KOPT-K1 (cell line): ENCODE measurements around the gene SEPSECS.
"Not testable (repeated sequence)": the region's sequence is repeated elsewhere in the genome, so short reads cannot be mapped to it uniquely, and the experiment has no call there.

Experiments used
- H3K27ac ChIP-seq: fragments of 200-600 bp; sonication (generic); 2 replicates; pipeline ENCODE4 v1.5.1; 2016; ENCODE audit warnings: antibody characterized with exemption, mild to moderate bottlenecking, low read depth, low read length; ENCODE audit not compliant: poor library complexity, severe bottlenecking
- H3K36me3 ChIP-seq: fragments of 200-600 bp; sonication (generic); 2 replicates; pipeline ENCODE4 v1.5.1; 2017; ENCODE audit warnings: antibody characterized with exemption, mild to moderate bottlenecking, low read length, moderate library complexity; ENCODE audit not compliant: insufficient read depth
- H3K9me3 ChIP-seq: fragments of 200-600 bp; sonication (generic); 2 replicates; pipeline ENCODE4 v1.5.1; 2017; ENCODE audit warnings: antibody characterized with exemption, low read length, mild to moderate bottlenecking; ENCODE audit not compliant: insufficient read depth, poor library complexity, severe bottlenecking

Gene SEPSECS

DNA sequence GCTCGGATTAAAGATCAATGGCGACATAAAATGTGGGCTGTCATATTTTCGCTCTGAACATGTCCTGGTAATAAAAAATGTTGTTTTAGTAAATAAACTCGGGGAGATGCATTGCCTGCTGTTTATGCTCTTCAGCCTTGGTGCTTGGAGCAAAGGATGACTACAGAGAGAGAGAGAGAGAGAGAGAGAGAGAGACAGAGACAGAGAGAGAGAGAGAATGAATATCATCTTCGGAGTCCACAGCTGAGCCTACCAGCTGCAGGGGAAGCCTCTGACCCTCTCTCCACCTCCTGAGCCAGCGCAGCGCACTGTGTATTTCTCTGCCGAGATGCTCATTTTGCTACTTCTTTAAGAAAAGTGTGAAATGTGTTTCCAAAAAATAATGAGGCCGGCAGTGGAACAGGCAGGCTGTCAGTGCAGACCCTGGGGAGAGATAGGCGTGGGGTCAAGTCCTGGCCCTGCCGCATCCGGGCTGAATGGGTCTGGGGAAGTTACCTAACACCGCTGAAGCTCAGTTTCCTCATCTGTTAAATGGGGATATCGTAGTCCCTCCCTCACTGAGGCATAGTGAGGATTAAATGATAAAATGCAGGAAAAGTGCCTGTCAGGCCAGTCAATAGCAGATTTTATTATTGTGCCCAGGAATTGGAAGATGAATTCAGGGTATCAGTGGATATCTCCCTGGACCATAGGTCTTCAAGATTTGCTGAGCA is 71.0 kb downstream of the SEPSECS start:
- Histone ChIP-seq H3K27ac (no peak overlapping the region), H3K9me3 (peaks cover 20% of the 10 kb centered on the region), H3K36me3 (no peaks in the 10 kb centered on the region)

DNA sequence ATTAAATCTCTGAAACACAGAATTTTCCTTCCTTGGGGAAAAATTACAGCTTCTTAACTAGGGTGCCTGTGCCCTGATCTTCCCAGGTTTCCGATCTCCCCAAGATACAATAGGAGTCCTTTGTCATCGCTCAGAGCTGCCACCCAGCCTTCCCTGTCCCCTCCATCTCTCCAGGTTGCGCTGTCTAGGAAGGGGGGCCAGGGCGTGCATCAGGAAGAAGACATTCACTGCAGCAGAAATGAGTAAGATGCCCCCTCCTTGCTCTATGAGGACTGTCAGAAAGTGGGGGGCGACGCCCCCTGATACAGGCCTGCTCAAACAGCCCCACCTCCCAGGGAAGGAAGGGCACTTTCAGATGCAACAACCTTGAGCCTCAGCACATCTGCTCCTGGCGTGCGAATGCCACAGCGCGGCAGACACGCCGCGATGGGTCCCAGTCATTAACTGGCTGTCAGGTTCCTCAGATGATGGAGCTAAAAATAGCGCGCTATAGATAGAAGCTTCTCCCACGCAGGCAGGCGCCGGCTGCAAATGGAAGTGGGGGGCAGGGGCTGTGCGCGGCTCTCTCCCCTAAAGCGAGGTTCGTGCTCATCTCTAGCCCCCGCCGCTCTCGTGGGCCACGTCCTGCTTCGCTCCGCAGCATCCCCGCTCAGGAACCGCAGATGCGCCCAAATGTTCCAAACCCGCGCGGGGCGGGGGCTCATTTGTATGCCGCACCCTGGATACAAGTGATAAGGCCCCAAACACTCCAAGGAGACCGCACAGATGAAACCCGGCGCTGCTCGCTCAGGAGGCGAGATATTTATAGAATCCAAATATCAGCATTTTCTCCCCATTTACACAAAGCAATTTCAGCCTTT is 71.9 kb downstream of the SEPSECS start:
- Histone ChIP-seq H3K36me3 (no peaks in the 10 kb centered on the region), H3K9me3 (peaks cover 11% of the 10 kb centered on the region), H3K27ac (no peak overlapping the region)

DNA sequence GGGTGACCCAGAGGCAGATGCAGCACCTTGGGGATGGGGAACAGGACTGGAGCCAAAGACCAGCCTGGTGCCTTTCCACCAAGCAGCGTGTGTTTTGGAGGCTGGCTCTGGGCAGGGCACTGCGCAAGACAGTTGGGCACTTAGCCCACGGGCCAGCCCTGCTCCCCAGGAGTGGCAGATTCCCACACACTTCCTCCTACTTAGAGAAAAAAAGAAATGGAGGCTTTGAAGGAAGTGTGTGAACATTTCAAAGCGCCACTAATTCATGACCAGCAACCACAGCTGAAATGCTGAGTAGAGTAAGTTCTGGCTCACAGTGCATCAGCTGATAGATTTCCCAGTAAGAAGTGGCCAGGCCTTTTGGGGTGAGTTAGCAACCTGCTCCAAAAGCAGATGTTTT is 74.6 kb downstream of the SEPSECS start:
- H3K36me3 ChIP-seq, result no peaks in the 10 kb centered on the region
- no peak overlapping the region for H3K27ac ChIP-seq
- H3K9me3 ChIP-seq, result no peaks in the 10 kb centered on the region

DNA sequence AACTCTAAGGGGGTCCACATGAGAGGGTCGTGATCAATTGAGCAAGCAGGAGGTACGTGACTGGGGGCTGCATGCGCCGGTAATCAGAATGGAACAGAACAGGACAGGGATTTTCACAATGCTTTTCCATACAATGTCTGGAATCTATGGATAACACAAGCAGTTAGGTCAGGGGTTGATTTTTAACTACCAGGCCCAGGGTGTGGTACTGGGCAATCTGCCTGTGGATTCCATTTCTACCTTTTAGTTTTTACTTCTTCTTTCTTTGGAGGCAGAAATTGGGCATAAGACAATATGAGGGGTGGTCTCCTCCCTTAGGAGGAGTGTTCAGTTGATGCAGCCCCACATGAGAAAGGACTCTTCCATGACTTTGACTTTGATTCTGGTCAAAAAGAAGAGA is 76.8 kb downstream of the SEPSECS start:
- H3K36me3 ChIP-seq, H3K9me3 ChIP-seq, H3K27ac ChIP-seq: not testable (repeated sequence)

DNA sequence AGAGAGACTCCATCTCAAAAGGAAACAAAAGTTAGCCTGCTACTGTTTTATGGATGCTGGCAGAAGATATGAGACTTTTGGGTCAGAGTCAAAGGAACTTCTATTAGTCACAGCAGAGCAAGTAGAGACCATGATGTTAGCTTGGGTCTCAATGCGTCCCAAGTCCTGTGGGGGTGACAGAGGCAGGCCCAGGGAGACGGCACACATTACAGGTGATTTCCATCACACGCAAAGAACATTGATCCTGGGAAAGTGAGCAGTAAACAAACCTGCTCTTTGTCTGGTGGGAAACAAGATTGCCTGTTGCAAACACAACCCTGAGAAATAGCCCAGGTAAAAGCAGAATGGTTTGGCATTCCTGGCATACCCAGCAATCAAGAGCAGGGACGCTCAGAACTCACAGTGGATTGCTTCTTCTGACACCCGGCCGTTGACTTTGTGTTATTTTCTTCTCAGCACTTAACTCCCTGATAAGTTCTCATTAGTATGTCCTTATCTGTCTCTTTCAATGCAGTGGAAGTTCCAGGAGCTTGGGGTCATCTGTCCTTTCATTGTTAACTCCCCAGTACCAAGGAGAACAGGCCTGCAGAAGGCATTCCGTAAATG is 78.3 kb downstream of the SEPSECS start:
- Histone ChIP-seq H3K27ac (no peak overlapping the region), H3K36me3 (no peaks in the 10 kb centered on the region), H3K9me3 (no peaks in the 10 kb centered on the region)

DNA sequence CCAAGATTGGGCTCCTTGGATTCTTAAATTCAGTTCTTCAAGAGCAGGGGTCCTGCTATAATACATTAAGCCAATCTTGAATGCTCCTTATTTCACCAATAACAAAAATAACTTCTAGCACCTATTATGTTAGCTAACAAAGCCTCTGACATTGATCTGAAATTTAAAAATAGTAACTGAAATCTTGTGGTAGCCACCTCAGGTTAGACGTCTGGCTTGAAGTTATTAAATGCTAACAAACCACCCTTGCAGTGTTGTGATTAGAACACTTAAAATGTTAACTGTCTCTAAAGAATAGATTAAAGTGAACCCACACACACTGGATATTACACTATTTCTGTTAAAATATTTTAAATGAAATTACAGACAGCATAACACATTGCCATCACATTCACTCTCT is 79.7 kb downstream of the SEPSECS start:
- no peaks in the 10 kb centered on the region for H3K36me3 ChIP-seq
- H3K27ac ChIP-seq, result no peak overlapping the region
- no peaks in the 10 kb centered on the region for H3K9me3 ChIP-seq

DNA sequence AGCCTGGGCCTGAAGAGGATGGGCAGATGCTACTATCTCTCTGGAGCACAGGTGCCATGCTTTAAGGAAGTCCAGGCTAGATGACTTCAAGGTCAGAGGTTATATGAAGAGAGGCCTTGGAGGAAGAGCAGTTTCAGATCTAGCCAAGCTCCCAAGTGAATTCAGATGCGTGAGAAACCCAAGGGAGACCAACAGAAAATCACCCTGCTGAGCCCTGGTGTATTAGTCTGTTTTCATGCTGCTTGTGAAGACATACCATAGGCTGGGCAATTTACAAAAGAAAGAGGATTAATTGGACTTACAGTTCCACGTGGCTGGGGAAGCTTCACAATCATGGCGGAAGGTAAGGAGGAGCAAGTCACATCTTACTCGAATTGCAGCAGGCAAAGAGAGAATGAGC is 81.7 kb downstream of the SEPSECS start:
- no peaks in the 10 kb centered on the region for H3K9me3 ChIP-seq
- H3K27ac ChIP-seq, result no peak overlapping the region
- H3K36me3 ChIP-seq, result no peaks in the 10 kb centered on the region

DNA sequence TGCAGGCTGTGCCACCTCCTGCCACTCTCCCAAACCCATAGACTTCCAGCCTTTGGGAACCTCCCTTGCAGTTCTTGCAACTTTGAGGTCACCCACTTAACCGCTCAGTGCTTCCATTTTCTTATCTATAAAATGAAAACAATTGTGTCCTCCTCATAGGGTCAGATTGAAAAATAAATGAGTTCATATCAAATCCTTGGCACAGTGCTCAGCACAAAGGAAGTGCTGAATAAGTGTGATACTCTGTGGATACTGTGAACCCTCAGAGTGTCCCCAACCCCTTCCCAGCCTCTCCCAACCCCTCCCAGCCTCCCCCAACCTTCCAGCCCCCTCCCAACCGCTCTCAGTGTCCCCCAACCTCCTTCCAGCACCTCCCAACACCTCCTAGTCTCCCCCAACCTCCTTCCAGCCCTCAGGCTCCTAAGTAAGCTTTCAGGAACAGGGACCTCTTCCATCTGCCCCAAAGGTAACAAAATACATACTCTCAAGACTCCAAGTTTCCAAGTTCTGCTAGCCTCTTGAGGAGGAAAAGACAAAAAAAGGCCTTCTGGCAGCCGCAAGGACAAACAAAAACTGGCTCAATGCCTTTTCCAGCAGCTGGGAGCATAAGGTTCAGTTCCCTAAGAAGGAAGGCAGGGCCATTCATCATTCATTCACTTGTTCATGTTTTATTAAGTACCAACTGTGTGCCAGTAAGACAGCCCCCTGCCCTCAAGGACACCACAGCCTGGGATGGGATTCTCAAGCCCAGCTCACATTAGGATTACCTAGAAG is 83.4 kb downstream of the SEPSECS start:
- Histone ChIP-seq H3K27ac (no peak overlapping the region), H3K9me3 (no peaks in the 10 kb centered on the region), H3K36me3 (no peaks in the 10 kb centered on the region)

DNA sequence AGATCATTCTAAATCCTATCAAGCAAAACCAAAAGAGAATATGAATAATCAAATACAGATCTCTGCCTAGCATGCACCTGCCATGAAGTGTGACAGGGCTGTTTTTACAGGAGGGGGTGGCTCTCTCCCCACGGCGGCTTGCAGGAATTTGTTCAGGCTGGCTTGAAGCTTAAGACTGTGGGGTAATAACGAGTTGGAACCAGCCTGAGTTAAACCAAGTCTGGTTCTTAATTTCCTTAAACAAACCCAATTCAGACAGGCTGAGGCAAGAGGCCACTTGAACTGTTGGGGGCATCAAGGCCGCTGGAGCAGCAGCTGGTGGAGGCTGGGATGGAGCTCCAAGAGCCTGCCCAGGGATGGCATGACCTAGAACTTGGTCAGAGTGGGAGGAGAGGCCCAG is 84.4 kb downstream of the SEPSECS start:
- no peaks in the 10 kb centered on the region for H3K9me3 ChIP-seq
- H3K27ac ChIP-seq, result no peak overlapping the region
- no peaks in the 10 kb centered on the region for H3K36me3 ChIP-seq

DNA sequence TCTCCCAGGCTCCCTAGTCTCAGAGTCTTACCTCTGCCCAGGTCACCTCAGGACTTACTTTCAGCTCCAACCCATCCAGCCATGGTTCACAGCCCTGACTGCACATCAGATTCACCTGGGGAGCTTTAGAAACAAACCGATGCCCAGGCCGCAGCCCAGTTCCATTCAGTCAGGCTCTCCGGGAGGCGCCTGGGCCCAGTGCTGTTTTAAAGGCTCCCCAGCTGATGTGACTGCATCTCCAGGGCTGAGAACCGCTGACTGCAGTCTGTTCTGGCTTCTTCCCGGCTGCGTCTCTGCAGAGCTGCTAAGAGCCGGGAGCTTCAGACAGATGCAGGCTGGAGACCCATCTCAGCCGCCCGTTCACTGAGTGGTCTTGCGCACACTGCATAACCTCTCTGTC is 85.1 kb downstream of the SEPSECS start:
- no peaks in the 10 kb centered on the region for H3K9me3 ChIP-seq
- H3K36me3 ChIP-seq, result no peaks in the 10 kb centered on the region
- H3K27ac ChIP-seq, result no peak overlapping the region

DNA sequence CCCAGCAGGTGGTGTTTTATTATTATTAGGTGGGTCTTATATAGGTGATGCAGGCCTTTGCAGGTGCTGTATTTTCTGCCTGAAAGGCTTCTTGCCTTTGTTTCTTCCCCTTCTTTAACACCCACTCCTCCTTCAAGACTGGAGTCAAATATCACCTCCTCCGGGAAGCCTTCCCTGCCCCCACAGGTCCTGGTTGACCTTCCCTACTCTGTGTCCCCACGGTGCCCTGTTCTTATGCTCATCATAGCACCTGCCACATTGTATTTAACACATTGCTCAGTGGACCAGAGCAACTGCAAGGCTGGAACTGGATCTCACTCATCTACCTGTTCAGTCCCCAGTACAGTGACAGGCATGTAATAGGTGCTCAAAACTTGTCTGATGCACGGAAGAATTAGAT is 89.7 kb downstream of the SEPSECS start:
- no peaks in the 10 kb centered on the region for H3K9me3 ChIP-seq
- H3K36me3 ChIP-seq, result no peaks in the 10 kb centered on the region
- no peak overlapping the region for H3K27ac ChIP-seq
